Activated B cell treated with CpG ODN at 0.5 μM for 24 hours (primary cell): ENCODE measurements around the gene CBFA2T2. TPM values are rescaled to one million over a fixed set of nuclear protein-coding genes. Genes with fewer than 3 reads are reported as not detected.

Source experiments
- ATAC-seq: fragments of 200-7000 bp; cut with Tn5 transposase; one replicate; pipeline ENCODE4 v1.10.0; 2021; ENCODE audit warnings: low read depth, mild to moderate bottlenecking, moderate library complexity
- CTCF ChIA-PET: fragments of 350-600 bp; sonication (Branson Sonifier 250); formaldehyde crosslinking; loops from one replicate; lab custom pipeline; 2021; ENCODE audit warnings: antibody characterized with exemption; lab: Charles Lee
- POLR2A ChIA-PET: fragments of 350-600 bp; sonication (Branson Sonifier 250); formaldehyde crosslinking; loops from one replicate; lab custom pipeline; 2021; ENCODE audit warnings: antibody characterized with exemption; lab: Charles Lee
- DNase-seq: peaks from one replicate; pipeline ENCODE4 v3.0.0; 2022
- H3K27ac Mint-ChIP-seq: one replicate; pipeline ENCODE4 v1.8.0; 2020; ENCODE audit warnings: mixed read lengths
- H3K27me3 Mint-ChIP-seq: one replicate; pipeline ENCODE4 v1.8.0; 2021; ENCODE audit warnings: mixed read lengths
- H3K36me3 Mint-ChIP-seq: one replicate; pipeline ENCODE4 v1.8.0; 2021; ENCODE audit warnings: low read depth, mixed read lengths
- H3K4me1 Mint-ChIP-seq: one replicate; pipeline ENCODE4 v1.8.0; 2021; ENCODE audit warnings: mixed read lengths
- H3K4me3 Mint-ChIP-seq: one replicate; pipeline ENCODE4 v1.8.0; 2020; ENCODE audit warnings: mild to moderate bottlenecking, mixed read lengths
- H3K9me3 Mint-ChIP-seq: one replicate; pipeline ENCODE4 v1.8.0; 2020; ENCODE audit warnings: mixed read lengths
- intact Hi-C: fragments of 100-400 bp; cut with micrococcal nuclease; formaldehyde crosslinking; loops from one replicate; pipeline ENCODE4 v1.15.1; 2024
- total RNA-seq: library from RNA; stranded (reverse); gene quantifications from 2 replicates; pipeline ENCODE4 v1.2.3, GENCODE V29; 2022
- TF ChIP-seq, protein P1 (sequence below): fragments of 200-600 bp; IDR thresholded peaks from one replicate; pipeline ENCODE4 v1.8.0; 2022; ENCODE audit warnings: antibody characterized with exemption, mild to moderate bottlenecking

Gene CBFA2T2
- total RNA-seq, 1 donor from 2014 or later = 15.8 TPM

- H3K36me3 Mint-ChIP-seq = peaks cover 22% of the 10 kb centered on the region
- intact Hi-C loops = loop anchor here (5.0 to 10.0 kb wide), 2 partner anchors 49 to 111 kb away; partner anchors contain the start of gene CBFA2T2
- peak overlapping the region; percentile 87 for H3K27ac Mint-ChIP-seq
- TF ChIP-seq, protein P1, sequence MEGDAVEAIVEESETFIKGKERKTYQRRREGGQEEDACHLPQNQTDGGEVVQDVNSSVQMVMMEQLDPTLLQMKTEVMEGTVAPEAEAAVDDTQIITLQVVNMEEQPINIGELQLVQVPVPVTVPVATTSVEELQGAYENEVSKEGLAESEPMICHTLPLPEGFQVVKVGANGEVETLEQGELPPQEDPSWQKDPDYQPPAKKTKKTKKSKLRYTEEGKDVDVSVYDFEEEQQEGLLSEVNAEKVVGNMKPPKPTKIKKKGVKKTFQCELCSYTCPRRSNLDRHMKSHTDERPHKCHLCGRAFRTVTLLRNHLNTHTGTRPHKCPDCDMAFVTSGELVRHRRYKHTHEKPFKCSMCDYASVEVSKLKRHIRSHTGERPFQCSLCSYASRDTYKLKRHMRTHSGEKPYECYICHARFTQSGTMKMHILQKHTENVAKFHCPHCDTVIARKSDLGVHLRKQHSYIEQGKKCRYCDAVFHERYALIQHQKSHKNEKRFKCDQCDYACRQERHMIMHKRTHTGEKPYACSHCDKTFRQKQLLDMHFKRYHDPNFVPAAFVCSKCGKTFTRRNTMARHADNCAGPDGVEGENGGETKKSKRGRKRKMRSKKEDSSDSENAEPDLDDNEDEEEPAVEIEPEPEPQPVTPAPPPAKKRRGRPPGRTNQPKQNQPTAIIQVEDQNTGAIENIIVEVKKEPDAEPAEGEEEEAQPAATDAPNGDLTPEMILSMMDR = no peak
- CTCF ChIA-PET = no interaction called here
- no peaks in the 10 kb centered on the region for H3K27me3 Mint-ChIP-seq
- no peaks in the 10 kb centered on the region for H3K9me3 Mint-ChIP-seq
- POLR2A ChIA-PET = interaction anchor here (0.7 to 2.0 kb wide), 3 partner anchors 52 to 126 kb away, joined by 3 to 6 read pairs (median 3); no protein-coding TSS in a partner anchor
- ATAC-seq (peak; percentile 69), DNase-seq (peak; percentile 16)
- peaks cover 86% of the 10 kb centered on the region for H3K4me1 Mint-ChIP-seq
- peak overlapping the region; percentile 52 for H3K4me3 Mint-ChIP-seq
Observed at GRCh38 chr20:33606118-33606771, 116.3 kb downstream of the CBFA2T2 start.

GRCh38 chr20:33609504-33609903 is 119.6 kb downstream of the CBFA2T2 start:
- Mint-ChIP-seq H3K27me3 (no peaks in the 10 kb centered on the region), H3K9me3 (no peaks in the 10 kb centered on the region), H3K4me1 (peaks cover 63% of the 10 kb centered on the region), H3K36me3 (peaks cover 43% of the 10 kb centered on the region), H3K4me3 (no peak overlapping the region), H3K27ac (peak overlapping the region; percentile 0)
- intact Hi-C loops = loop anchor here (5.0 to 10.0 kb wide), 2 partner anchors 52 to 115 kb away; partner anchors contain the start of gene CBFA2T2
- ChIA-PET CTCF (no interaction called here), POLR2A (interaction anchor here (0.6 to 0.9 kb wide), 4 partner anchors 20 to 175 kb away, joined by 3 to 6 read pairs (median 4); no protein-coding TSS in a partner anchor)
- TF ChIP-seq, protein P1 = no peak
- ATAC-seq = peak; percentile 55
- no peak for DNase-seq

GRCh38 chr20:33611106-33611505 is 121.2 kb downstream of the CBFA2T2 start:
- Mint-ChIP-seq H3K27me3 (no peaks in the 10 kb centered on the region), H3K4me1 (peaks cover 48% of the 10 kb centered on the region), H3K4me3 (no peak overlapping the region), H3K36me3 (peaks cover 55% of the 10 kb centered on the region), H3K9me3 (no peaks in the 10 kb centered on the region), H3K27ac (no peak overlapping the region)
- DNase-seq (no peak), ATAC-seq (peak; percentile 25)
- ChIA-PET POLR2A (no interaction called here), CTCF (no interaction called here)
- intact Hi-C loops = no loop called here
- TF ChIP-seq, protein P1 = no peak

- H3K36me3 Mint-ChIP-seq = peaks cover 63% of the 10 kb centered on the region
- no peaks in the 10 kb centered on the region for H3K27me3 Mint-ChIP-seq
- H3K4me1 Mint-ChIP-seq = peaks cover 39% of the 10 kb centered on the region
- ChIA-PET POLR2A (no interaction called here), CTCF (no interaction called here)
- TF ChIP-seq, protein P1 = no peak
- no peaks in the 10 kb centered on the region for H3K9me3 Mint-ChIP-seq
- ATAC-seq (no peak), DNase-seq (no peak)
- intact Hi-C loops = no loop called here
- H3K27ac Mint-ChIP-seq = no peak overlapping the region
- H3K4me3 Mint-ChIP-seq = no peak overlapping the region
Observed at GRCh38 chr20:33612001-33612400, 122.1 kb downstream of the CBFA2T2 start.

DNA sequence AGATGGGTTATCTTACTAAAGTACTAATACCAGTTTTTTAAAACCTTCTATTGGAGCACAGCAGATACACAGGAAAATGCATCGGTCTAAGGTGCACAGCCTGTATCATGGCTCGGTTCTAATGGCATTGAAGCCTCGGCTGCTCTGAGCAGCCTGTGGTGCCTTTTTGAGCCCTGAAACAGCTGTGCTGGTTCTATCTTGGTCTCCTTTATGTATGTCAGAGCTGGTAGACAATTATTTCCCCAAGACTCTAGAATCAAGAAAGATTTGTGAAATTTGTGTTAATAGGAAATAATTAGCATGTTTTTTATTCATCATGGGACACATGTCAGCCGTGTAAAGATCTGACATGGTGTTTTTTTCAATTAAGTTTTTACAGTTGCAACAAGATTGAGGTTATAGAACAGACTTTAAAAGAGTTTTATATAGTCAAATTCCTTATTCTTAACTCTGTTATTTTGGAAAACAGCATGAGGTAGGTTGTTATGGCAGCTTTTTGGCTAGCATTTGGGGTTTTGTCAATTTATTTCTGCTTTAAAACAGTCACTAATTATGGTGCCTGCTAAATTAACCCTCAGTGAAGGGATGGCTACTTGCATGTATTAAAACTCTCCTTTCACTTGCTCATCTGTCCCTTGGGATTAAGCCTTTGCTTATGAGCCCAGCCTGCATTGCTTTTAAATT is 132.0 kb downstream of the CBFA2T2 start:
- Mint-ChIP-seq H3K4me3 (no peak overlapping the region), H3K4me1 (peaks cover 20% of the 10 kb centered on the region), H3K27ac (no peak overlapping the region), H3K36me3 (peaks cover 57% of the 10 kb centered on the region), H3K9me3 (no peaks in the 10 kb centered on the region), H3K27me3 (no peaks in the 10 kb centered on the region)
- DNase-seq = no peak
- ChIA-PET POLR2A (no interaction called here), CTCF (no interaction called here)
- ATAC-seq = no peak
- TF ChIP-seq, protein P1 = no peak
- intact Hi-C loops = no loop called here
